ENCODE measurements around the gene WWOX. TPM values are rescaled to one million over a fixed set of nuclear protein-coding genes. Genes with fewer than 3 reads are reported as not detected.
A peak's percentile ranks its signal among the peaks of the same experiment; 100 is the strongest.

WWOX gene
- total RNA-seq, 1 donor from 2014 or later = 43.2 TPM

GRCh38 chr16:78237841-78238240 is 138.4 kb downstream of the WWOX start:
- no peak overlapping the region for H3K27ac Mint-ChIP-seq
- no peaks in the 10 kb centered on the region for H3K36me3 Mint-ChIP-seq (ENCODE audit: insufficient read depth)
- no peak for DNase-seq (ENCODE audit: low spot score, unreplicated experiment)
- H3K9me3 Mint-ChIP-seq (ENCODE audit: low read depth) = no peaks in the 10 kb centered on the region
- no peaks in the 10 kb centered on the region for H3K27me3 Mint-ChIP-seq
- no peak overlapping the region for H3K4me3 Mint-ChIP-seq (ENCODE audit: low read depth)
- peaks cover 33% of the 10 kb centered on the region for H3K4me1 Mint-ChIP-seq (ENCODE audit: low read depth)
- TF ChIP-seq, protein P1, sequence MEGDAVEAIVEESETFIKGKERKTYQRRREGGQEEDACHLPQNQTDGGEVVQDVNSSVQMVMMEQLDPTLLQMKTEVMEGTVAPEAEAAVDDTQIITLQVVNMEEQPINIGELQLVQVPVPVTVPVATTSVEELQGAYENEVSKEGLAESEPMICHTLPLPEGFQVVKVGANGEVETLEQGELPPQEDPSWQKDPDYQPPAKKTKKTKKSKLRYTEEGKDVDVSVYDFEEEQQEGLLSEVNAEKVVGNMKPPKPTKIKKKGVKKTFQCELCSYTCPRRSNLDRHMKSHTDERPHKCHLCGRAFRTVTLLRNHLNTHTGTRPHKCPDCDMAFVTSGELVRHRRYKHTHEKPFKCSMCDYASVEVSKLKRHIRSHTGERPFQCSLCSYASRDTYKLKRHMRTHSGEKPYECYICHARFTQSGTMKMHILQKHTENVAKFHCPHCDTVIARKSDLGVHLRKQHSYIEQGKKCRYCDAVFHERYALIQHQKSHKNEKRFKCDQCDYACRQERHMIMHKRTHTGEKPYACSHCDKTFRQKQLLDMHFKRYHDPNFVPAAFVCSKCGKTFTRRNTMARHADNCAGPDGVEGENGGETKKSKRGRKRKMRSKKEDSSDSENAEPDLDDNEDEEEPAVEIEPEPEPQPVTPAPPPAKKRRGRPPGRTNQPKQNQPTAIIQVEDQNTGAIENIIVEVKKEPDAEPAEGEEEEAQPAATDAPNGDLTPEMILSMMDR (IDR thresholded peaks at IDR 0.05; ENCODE audit: unreplicated experiment) = no peak

DNA sequence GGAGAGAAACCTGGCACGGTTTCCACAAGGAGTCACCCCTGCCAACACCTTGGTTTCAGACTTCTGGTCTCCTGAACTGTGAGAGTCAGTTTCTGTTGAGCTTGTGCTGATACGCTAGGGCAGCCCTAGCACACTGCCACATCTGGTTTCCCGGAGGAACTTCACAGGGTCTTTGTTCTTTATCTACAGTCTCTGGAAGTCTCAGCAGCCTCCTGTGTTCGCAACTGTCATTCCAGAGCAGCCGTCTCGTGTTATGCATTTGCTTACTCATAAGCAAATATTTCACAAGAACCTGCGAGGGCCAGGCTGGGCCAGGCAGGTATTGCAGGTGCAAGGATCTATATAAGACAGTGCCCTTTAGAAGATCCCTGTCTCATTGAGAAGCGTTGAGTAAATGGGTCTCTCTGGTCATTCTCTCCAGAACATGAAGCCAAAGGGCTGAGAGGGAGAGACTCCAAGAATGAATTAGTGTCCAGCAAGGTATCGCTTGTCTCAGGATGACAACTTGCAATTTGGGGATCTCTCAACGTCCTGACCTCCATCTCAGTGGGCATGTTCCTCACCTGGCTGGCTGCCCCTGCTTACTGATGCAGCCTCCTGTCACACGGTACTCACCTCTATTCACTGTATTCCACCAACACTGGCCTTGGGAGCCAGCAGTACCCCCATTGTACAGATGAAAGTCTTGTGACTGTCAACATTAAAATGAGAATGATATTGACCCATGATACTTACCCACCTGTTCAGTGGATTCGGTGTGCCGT is 141.2 kb downstream of the WWOX start:
- TF ChIP-seq, protein P1 (IDR thresholded peaks at IDR 0.05; ENCODE audit: unreplicated experiment) = peak; percentile 42
- H3K36me3 Mint-ChIP-seq (ENCODE audit: insufficient read depth) = no peaks in the 10 kb centered on the region
- H3K4me3 Mint-ChIP-seq (ENCODE audit: low read depth) = no peak overlapping the region
- peaks cover 4% of the 10 kb centered on the region for H3K9me3 Mint-ChIP-seq (ENCODE audit: low read depth)
- no peaks in the 10 kb centered on the region for H3K27me3 Mint-ChIP-seq
- H3K4me1 Mint-ChIP-seq (ENCODE audit: low read depth) = peaks cover 50% of the 10 kb centered on the region
- DNase-seq (ENCODE audit: low spot score, unreplicated experiment) = no peak
- H3K27ac Mint-ChIP-seq = peak overlapping the region; percentile 97

DNA sequence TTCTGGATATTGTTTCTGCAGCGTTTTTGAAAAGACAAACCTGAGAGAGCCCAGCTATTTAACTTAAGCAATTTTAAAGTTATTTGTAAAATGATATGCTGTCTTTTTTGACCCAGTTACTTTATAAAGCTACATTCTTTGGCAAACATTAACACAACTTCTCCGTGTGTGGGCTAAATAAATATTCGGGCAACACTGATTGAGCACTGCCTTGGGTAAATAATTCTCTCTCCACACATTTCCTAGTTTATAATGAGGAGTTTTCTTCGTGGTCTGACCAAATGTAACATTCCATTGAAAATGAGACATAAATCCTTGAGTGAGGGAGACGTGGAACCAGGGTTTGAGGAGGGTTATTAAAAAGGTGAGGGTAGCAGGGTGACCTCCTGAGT is 142.8 kb downstream of the WWOX start:
- Mint-ChIP-seq H3K9me3 (ENCODE audit: low read depth) (peaks cover 4% of the 10 kb centered on the region), H3K27ac (peak overlapping the region; percentile 97), H3K4me1 (ENCODE audit: low read depth) (peaks cover 58% of the 10 kb centered on the region), H3K36me3 (ENCODE audit: insufficient read depth) (no peaks in the 10 kb centered on the region), H3K27me3 (no peaks in the 10 kb centered on the region), H3K4me3 (ENCODE audit: low read depth) (peak overlapping the region; percentile 46)
- TF ChIP-seq, protein P1 (IDR thresholded peaks at IDR 0.05; ENCODE audit: unreplicated experiment) = no peak
- DNase-seq (ENCODE audit: low spot score, unreplicated experiment) = no peak

- DNase-seq (ENCODE audit: low spot score, unreplicated experiment) = no peak
- no peaks in the 10 kb centered on the region for H3K36me3 Mint-ChIP-seq (ENCODE audit: insufficient read depth)
- TF ChIP-seq, protein P1 (IDR thresholded peaks at IDR 0.05; ENCODE audit: unreplicated experiment) = no peak
- H3K9me3 Mint-ChIP-seq (ENCODE audit: low read depth) = peaks cover 10% of the 10 kb centered on the region
- H3K4me1 Mint-ChIP-seq (ENCODE audit: low read depth) = peaks cover 66% of the 10 kb centered on the region
- H3K27ac Mint-ChIP-seq = peak overlapping the region; percentile 97
- no peaks in the 10 kb centered on the region for H3K27me3 Mint-ChIP-seq
- no peak overlapping the region for H3K4me3 Mint-ChIP-seq (ENCODE audit: low read depth)
These were observed 144.9 kb downstream of the WWOX start for GRCh38 chr16:78244131-78244895.

DNA sequence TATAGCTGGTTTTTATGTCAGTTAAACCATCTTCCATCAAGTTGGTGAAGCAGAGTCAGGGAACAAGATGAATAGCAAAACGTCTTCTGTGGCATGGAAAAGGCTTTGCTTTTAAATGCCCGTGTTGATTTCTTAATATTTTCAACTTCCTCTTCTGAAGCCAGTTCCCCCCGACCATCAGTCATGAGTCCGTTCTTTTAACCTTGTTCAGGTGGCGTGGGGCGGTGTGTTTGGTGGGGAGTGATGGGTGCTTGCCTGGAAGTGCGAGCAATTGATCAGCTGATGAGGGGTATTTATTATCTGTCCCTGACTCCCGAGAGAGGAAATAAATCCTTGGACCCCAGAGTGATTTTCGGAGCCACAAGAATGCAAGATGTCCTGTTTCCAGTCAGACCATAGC is 147.1 kb downstream of the WWOX start:
- TF ChIP-seq, protein P1 (IDR thresholded peaks at IDR 0.05; ENCODE audit: unreplicated experiment) = no peak
- Mint-ChIP-seq H3K9me3 (ENCODE audit: low read depth) (peaks cover 10% of the 10 kb centered on the region), H3K36me3 (ENCODE audit: insufficient read depth) (no peaks in the 10 kb centered on the region), H3K4me1 (ENCODE audit: low read depth) (peaks cover 67% of the 10 kb centered on the region), H3K4me3 (ENCODE audit: low read depth) (no peak overlapping the region), H3K27ac (peak overlapping the region; percentile 68), H3K27me3 (no peaks in the 10 kb centered on the region)
- DNase-seq (ENCODE audit: low spot score, unreplicated experiment) = no peak
